GM18519 (cell line): ENCODE measurements around the gene CALHM3.
"Not testable (repeated sequence)": the region's sequence is repeated elsewhere in the genome, so short reads cannot be mapped to it uniquely, and the experiment has no call there.

Experiments
- ATAC-seq: cut with Tn5 transposase; IDR thresholded peaks from one replicate; pipeline ENCODE4 v1.9.1; 2021; ENCODE audit warnings: mild to moderate bottlenecking, moderate library complexity; ENCODE audit not compliant: unreplicated experiment, low FRiP score

The CALHM3 gene

GRCh38 chr10:103502849-103503660, 24.0 kb upstream of the CALHM3 start:
- ATAC-seq = no peak

GRCh38 chr10:103501186-103501585, 22.1 kb upstream of the CALHM3 start:
- ATAC-seq = no peak

GRCh38 chr10:103500481-103500880, 21.4 kb upstream of the CALHM3 start:
- ATAC-seq = no peak

- ATAC-seq = no peak
Measured at GRCh38 chr10:103499881-103500280, 20.8 kb upstream of the CALHM3 start.

- no peak for ATAC-seq
Measured at GRCh38 chr10:103498936-103499638, 20.0 kb upstream of the CALHM3 start.

GRCh38 chr10:103497161-103497915, 18.3 kb upstream of the CALHM3 start:
- no peak for ATAC-seq

- ATAC-seq = no peak
Measured at GRCh38 chr10:103495321-103495720, 16.3 kb upstream of the CALHM3 start.

- ATAC-seq = no peak
Measured at GRCh38 chr10:103493916-103494877, 15.2 kb upstream of the CALHM3 start.

- ATAC-seq = no peak
Measured at GRCh38 chr10:103493362-103493915, 14.4 kb upstream of the CALHM3 start, which contains the start of gene NEURL1. Gene NEURL1 (plus strand): TSS chr10:103493705. CDS start chr10:103494388, 683 bp downstream.

GRCh38 chr10:103492655-103493261, 13.7 kb upstream of the CALHM3 start:
- ATAC-seq = no peak

- ATAC-seq = no peak
Measured at GRCh38 chr10:103491729-103492364, 12.8 kb upstream of the CALHM3 start.

- ATAC-seq = no peak
Measured at GRCh38 chr10:103490986-103491314, 11.9 kb upstream of the CALHM3 start.

- no peak for ATAC-seq
Measured at GRCh38 chr10:103487410-103487708, 8.3 kb upstream of the CALHM3 start.

GRCh38 chr10:103486635-103487409, 7.8 kb upstream of the CALHM3 start:
- not testable (repeated sequence) for ATAC-seq

GRCh38 chr10:103481974-103482531, 3.0 kb upstream of the CALHM3 start:
- no peak for ATAC-seq

- ATAC-seq = no peak
Measured at GRCh38 chr10:103480521-103480920, 1.5 kb upstream of the CALHM3 start.

GRCh38 chr10:103478671-103479070, 369 bp downstream of the CALHM3 start:
- ATAC-seq = no peak
